Measurements from ENCODE around the gene SLC7A14. TPM values are rescaled to one million over a fixed set of nuclear protein-coding genes. Genes with fewer than 3 reads are reported as not detected.

SLC7A14 gene
- total and polyA plus RNA-seq, 10 of the 15 experiments (the other 5 are each of a cell fraction or from before 2014, with no cell fraction given) = not detected

GRCh38 chr3:170531657-170532335 lies 54.1 kb downstream of the SLC7A14 start:
- Histone ChIP-seq H3K27ac (ENCODE audit: control insufficient read depth, insufficient read depth) (no peak overlapping the region), H3K9me3 (replicated peaks; ENCODE audit: control insufficient read depth, insufficient read depth, low read length) (no peaks in the 10 kb centered on the region), H3K36me3 (ENCODE audit: control insufficient read depth in 2 of 2, insufficient read depth in 2 of 2, low read length in 1 of 2) (no peaks in the 10 kb centered on the region), H2AFZ (ENCODE audit: control insufficient read depth, low read depth, low read length) (no peak overlapping the region), H3K4me3 (no peak overlapping the region), H4K20me1 (ENCODE audit: control insufficient read depth, insufficient read depth) (no peaks in the 10 kb centered on the region), H3K4me1 (ENCODE audit: control insufficient read depth, insufficient read depth, low read length) (no peaks in the 10 kb centered on the region), H3K4me2 (ENCODE audit: control insufficient read depth, insufficient read depth) (no peak overlapping the region), H3K27me3 (replicated peaks in 1 of 2; ENCODE audit: control insufficient read depth in 2 of 2, insufficient read depth in 2 of 2, low read length in 1 of 2) (peaks cover 0 to 2% of the 10 kb centered on the region in 2 experiments; a peak in 3 of 4 replicates), H3K79me2 (ENCODE audit: control insufficient read depth, insufficient read depth, low read length) (no peaks in the 10 kb centered on the region), H3K9ac (ENCODE audit: control insufficient read depth, insufficient read depth, low read length) (no peak overlapping the region)
- BruUV-seq (replicated peaks) = no TSS peak
- intact Hi-C loops (cut with micrococcal nuclease; ENCODE audit: unreplicated experiment) (no loop called here), in situ Hi-C loops (cut with MboI) (no loop called here)
- ChIA-PET RAD21 (ENCODE audit: unreplicated experiment) (no interaction called here), CTCF (no interaction called here), POLR2A (no interaction called here), SMC1A (ENCODE audit: uncharacterized antibody, unreplicated experiment) (no interaction called here)
- 7% methylated on average over 7 of the region's 7 CpGs for WGBS (ENCODE audit: insufficient coverage, insufficient replicate concordance, low lambda C conversion rate, missing lambda C conversion rate)
- TF ChIP-seq HDAC2 (IDR thresholded peaks at IDR 0.05) (no peak), ATF7 (IDR thresholded peaks at IDR 0.05; ENCODE audit: low read depth) (no peak), TARDBP (IDR thresholded peaks at IDR 0.05; ENCODE audit: borderline replicate concordance) (no peak), NR2F1 (conservative IDR thresholded peaks at IDR 0.05) (no peak), NRF1 (conservative IDR thresholded peaks at IDR 0.05; ENCODE audit: low read depth, low read length) (no peak)
- TF ChIP-seq, protein P1, sequence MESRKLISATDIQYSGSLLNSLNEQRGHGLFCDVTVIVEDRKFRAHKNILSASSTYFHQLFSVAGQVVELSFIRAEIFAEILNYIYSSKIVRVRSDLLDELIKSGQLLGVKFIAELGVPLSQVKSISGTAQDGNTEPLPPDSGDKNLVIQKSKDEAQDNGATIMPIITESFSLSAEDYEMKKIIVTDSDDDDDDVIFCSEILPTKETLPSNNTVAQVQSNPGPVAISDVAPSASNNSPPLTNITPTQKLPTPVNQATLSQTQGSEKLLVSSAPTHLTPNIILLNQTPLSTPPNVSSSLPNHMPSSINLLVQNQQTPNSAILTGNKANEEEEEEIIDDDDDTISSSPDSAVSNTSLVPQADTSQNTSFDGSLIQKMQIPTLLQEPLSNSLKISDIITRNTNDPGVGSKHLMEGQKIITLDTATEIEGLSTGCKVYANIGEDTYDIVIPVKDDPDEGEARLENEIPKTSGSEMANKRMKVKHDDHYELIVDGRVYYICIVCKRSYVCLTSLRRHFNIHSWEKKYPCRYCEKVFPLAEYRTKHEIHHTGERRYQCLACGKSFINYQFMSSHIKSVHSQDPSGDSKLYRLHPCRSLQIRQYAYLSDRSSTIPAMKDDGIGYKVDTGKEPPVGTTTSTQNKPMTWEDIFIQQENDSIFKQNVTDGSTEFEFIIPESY (IDR thresholded peaks at IDR 0.05) = no peak
- TF ChIP-seq, protein P2, sequence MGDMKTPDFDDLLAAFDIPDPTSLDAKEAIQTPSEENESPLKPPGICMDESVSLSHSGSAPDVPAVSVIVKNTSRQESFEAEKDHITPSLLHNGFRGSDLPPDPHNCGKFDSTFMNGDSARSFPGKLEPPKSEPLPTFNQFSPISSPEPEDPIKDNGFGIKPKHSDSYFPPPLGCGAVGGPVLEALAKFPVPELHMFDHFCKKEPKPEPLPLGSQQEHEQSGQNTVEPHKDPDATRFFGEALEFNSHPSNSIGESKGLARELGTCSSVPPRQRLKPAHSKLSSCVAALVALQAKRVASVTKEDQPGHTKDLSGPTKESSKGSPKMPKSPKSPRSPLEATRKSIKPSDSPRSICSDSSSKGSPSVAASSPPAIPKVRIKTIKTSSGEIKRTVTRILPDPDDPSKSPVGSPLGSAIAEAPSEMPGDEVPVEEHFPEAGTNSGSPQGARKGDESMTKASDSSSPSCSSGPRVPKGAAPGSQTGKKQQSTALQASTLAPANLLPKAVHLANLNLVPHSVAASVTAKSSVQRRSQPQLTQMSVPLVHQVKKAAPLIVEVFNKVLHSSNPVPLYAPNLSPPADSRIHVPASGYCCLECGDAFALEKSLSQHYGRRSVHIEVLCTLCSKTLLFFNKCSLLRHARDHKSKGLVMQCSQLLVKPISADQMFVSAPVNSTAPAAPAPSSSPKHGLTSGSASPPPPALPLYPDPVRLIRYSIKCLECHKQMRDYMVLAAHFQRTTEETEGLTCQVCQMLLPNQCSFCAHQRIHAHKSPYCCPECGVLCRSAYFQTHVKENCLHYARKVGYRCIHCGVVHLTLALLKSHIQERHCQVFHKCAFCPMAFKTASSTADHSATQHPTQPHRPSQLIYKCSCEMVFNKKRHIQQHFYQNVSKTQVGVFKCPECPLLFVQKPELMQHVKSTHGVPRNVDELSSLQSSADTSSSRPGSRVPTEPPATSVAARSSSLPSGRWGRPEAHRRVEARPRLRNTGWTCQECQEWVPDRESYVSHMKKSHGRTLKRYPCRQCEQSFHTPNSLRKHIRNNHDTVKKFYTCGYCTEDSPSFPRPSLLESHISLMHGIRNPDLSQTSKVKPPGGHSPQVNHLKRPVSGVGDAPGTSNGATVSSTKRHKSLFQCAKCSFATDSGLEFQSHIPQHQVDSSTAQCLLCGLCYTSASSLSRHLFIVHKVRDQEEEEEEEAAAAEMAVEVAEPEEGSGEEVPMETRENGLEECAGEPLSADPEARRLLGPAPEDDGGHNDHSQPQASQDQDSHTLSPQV (IDR thresholded peaks at IDR 0.05) = no peak
- TF ChIP-seq, protein P3, sequence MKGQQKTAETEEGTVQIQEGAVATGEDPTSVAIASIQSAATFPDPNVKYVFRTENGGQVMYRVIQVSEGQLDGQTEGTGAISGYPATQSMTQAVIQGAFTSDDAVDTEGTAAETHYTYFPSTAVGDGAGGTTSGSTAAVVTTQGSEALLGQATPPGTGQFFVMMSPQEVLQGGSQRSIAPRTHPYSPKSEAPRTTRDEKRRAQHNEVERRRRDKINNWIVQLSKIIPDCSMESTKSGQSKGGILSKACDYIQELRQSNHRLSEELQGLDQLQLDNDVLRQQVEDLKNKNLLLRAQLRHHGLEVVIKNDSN (IDR thresholded peaks at IDR 0.05; ENCODE audit: borderline replicate concordance, extremely low read length, insufficient read depth, low read depth, low read length) = no peak
- no peak for FAIRE-seq
- no peak for DNase-seq (ENCODE audit: low read depth, low spot score)
- ATAC-seq = no peak
